Ishikawa (cell line): ENCODE data around the gene CCPG1.

ENCODE experiments used
- CEBPB ChIP-seq: IDR thresholded peaks from 2 replicates; pipeline ENCODE4 v1.6.1; 2012
- CREB1 ChIP-seq: IDR thresholded peaks from 2 replicates; pipeline ENCODE4 v1.6.1; 2012; ENCODE audit warnings: low read depth
- EGR1 ChIP-seq: IDR thresholded peaks from 2 replicates; pipeline ENCODE4 v1.6.1; 2012
- EP300 ChIP-seq: IDR thresholded peaks from 2 replicates; pipeline ENCODE4 v1.6.1; 2012; ENCODE audit warnings: borderline replicate concordance
- FOXM1 ChIP-seq: IDR thresholded peaks from 2 replicates; pipeline ENCODE4 v1.6.1; 2012; ENCODE audit warnings: low read depth, borderline replicate concordance
- NFIC ChIP-seq: IDR thresholded peaks from 2 replicates; pipeline ENCODE4 v1.6.1; 2012
- RAD21 ChIP-seq: IDR thresholded peaks from 2 replicates; pipeline ENCODE4 v1.6.1; 2012; ENCODE audit warnings: low read depth
- TAF1 ChIP-seq: IDR thresholded peaks from 2 replicates; pipeline ENCODE4 v1.6.1; 2012; ENCODE audit warnings: low read depth, mild to moderate bottlenecking
- TCF12 ChIP-seq: IDR thresholded peaks from 2 replicates; pipeline ENCODE4 v1.6.1; 2012; ENCODE audit warnings: low read depth
- TEAD4 ChIP-seq: IDR thresholded peaks from 2 replicates; pipeline ENCODE4 v1.6.1; 2012
- YY1 ChIP-seq: IDR thresholded peaks from 2 replicates; pipeline ENCODE4 v1.6.1; 2012; ENCODE audit warnings: low read depth
- ZBTB7A ChIP-seq: IDR thresholded peaks from 2 replicates; pipeline ENCODE4 v1.6.1; 2012; ENCODE audit warnings: low read depth
- TF ChIP-seq, protein P1 (sequence below): IDR thresholded peaks from 2 replicates; pipeline ENCODE4 v1.6.1; 2012
- TF ChIP-seq, protein P2 (sequence below): IDR thresholded peaks from 2 replicates; pipeline ENCODE4 v1.6.1; 2012; ENCODE audit warnings: low read depth, mild to moderate bottlenecking
- TF ChIP-seq, protein P3 (sequence below): IDR thresholded peaks from 2 replicates; pipeline ENCODE4 v1.6.1; 2012

The CCPG1 gene

DNA sequence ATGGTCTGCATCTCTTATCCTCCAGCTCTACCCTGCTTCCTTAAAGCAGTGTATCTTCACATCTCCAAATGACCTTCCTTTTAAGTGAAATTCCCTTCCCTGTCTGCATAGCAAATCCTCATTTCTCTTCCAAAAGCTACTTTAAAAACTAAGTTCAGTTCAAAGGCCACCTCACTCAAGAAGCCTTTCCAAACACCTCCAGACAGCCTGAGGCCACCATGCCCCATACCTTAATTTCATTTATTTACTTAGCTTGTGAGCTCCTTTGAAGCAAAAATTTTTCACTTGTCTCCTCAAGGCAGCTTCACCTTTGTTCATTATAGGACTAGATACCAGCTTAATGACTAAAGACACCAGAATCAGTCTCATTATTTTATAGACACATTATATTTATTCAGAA lies 49.7 kb downstream of the CCPG1 start:
- TF ChIP-seq NFIC: no peak
- TF ChIP-seq EGR1: no peak
- no peak for TF ChIP-seq TEAD4
- TF ChIP-seq TAF1: no peak
- TF ChIP-seq ZBTB7A: no peak
- TF ChIP-seq TCF12: no peak
- no peak for TF ChIP-seq RAD21

DNA sequence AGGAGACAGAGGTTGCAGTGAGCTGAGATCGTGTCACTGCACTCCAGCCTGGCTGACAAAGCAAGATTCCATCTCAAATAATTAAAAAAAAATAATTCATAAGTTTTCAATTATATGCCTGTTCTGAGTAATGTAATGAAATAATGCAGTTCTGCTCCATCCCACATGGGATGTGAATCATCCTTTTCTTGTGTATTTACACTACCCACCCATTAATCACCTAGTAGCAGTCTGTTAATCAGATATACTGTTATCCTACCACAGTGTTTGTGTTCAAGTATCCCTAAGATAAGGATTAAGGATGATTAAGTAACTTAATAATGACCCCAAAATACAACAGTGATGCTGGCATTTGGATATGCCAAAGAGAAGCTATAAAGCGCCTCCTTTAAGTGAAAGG lies 50.4 kb downstream of the CCPG1 start:
- TF ChIP-seq FOXM1 (no peak), TCF12 (no peak), CREB1 (no peak), ZBTB7A (no peak), YY1 (no peak), TEAD4 (no peak), NFIC (no peak), TAF1 (no peak), RAD21 (no peak), CEBPB (no peak), EGR1 (no peak), EP300 (no peak)
- TF ChIP-seq, protein P1, sequence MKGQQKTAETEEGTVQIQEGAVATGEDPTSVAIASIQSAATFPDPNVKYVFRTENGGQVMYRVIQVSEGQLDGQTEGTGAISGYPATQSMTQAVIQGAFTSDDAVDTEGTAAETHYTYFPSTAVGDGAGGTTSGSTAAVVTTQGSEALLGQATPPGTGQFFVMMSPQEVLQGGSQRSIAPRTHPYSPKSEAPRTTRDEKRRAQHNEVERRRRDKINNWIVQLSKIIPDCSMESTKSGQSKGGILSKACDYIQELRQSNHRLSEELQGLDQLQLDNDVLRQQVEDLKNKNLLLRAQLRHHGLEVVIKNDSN: no peak
- TF ChIP-seq, protein P2, sequence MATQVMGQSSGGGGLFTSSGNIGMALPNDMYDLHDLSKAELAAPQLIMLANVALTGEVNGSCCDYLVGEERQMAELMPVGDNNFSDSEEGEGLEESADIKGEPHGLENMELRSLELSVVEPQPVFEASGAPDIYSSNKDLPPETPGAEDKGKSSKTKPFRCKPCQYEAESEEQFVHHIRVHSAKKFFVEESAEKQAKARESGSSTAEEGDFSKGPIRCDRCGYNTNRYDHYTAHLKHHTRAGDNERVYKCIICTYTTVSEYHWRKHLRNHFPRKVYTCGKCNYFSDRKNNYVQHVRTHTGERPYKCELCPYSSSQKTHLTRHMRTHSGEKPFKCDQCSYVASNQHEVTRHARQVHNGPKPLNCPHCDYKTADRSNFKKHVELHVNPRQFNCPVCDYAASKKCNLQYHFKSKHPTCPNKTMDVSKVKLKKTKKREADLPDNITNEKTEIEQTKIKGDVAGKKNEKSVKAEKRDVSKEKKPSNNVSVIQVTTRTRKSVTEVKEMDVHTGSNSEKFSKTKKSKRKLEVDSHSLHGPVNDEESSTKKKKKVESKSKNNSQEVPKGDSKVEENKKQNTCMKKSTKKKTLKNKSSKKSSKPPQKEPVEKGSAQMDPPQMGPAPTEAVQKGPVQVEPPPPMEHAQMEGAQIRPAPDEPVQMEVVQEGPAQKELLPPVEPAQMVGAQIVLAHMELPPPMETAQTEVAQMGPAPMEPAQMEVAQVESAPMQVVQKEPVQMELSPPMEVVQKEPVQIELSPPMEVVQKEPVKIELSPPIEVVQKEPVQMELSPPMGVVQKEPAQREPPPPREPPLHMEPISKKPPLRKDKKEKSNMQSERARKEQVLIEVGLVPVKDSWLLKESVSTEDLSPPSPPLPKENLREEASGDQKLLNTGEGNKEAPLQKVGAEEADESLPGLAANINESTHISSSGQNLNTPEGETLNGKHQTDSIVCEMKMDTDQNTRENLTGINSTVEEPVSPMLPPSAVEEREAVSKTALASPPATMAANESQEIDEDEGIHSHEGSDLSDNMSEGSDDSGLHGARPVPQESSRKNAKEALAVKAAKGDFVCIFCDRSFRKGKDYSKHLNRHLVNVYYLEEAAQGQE: no peak
- TF ChIP-seq, protein P3, sequence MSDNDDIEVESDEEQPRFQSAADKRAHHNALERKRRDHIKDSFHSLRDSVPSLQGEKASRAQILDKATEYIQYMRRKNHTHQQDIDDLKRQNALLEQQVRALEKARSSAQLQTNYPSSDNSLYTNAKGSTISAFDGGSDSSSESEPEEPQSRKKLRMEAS: no peak

DNA sequence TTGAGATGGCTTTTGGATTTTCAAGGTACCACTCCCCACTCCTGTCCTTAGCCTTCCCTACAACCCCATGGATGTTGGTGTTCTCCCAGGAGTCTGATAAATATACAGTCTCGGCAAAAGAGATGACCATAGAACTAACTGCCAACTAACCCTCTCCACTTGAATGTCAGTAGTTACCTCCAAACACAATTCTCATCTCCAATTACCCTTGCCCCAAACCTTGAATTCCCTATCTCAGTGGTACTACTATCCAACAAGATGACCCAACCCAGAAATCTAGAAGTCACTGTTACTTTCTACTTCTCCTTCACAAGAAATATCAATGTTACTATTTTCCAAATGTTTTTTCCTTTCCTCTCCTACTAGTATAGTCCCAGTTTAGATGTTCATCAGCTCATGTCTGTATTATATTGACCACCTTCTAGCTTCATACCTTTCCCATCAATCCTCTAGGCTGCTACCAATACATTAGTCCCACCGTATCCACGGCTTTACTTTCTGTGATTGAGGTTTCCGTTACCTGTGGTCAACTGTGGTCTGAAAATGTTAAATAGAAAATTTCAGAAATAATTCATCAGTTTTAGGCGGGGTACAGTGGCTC lies 51.1 kb downstream of the CCPG1 start:
- no peak for TF ChIP-seq CREB1
- TF ChIP-seq YY1: no peak
- TF ChIP-seq, protein P2: no peak
- TF ChIP-seq EP300: no peak
- no peak for TF ChIP-seq EGR1
- TF ChIP-seq TCF12: no peak
- TF ChIP-seq, protein P3: no peak
- TF ChIP-seq TEAD4: no peak
- TF ChIP-seq FOXM1: no peak

DNA sequence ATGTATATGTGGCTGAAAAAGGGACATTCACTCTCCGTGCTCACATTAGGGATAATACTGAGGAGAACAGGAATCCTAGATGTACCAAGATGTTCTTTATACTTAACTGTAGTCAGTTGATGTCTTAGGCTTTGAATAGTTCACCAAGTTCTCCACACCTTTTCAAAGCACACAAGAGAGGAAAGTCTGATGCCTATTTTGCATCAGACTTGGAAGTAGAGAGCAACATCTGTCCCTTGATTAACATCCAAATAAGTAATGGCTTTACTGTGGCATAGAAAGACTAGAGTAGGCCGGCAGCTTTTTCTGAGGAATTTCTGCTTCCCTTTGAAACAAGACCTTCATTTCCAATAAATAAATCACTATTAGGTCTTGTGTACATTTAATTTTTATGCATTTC lies 55.1 kb downstream of the CCPG1 start:
- TF ChIP-seq, protein P1: no peak
- TF ChIP-seq TAF1 (no peak), EGR1 (no peak), TCF12 (no peak), NFIC (no peak), CEBPB (no peak), ZBTB7A (no peak), FOXM1 (no peak)
- TF ChIP-seq, protein P3: no peak
- TF ChIP-seq, protein P2: no peak

DNA sequence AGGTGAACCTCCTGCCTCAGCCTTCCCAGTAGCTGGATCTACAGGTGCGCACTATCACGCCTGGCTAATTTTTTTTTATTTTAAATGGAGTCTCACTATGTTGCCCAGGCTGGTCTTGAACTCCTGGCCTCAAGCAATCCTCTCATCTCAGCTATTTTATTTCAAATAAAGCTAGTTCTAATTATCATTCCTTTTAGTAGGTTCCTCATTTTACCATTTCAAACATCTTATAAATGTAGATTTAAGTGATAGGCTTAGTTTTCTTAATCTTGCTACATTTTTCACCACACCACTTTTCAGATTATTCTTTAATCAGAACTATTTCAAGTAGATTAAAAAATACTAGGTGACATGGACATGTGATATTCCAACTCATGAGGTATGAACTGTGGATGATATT lies 58.9 kb downstream of the CCPG1 start:
- TF ChIP-seq YY1: no peak
- TF ChIP-seq, protein P1: no peak
- TF ChIP-seq EP300: no peak
- no peak for TF ChIP-seq FOXM1
- TF ChIP-seq TCF12: no peak
- TF ChIP-seq, protein P2: no peak
- no peak for TF ChIP-seq RAD21
- no peak for TF ChIP-seq CREB1
- TF ChIP-seq NFIC: no peak
- TF ChIP-seq, protein P3: no peak
- TF ChIP-seq CEBPB: no peak
- no peak for TF ChIP-seq ZBTB7A
- no peak for TF ChIP-seq TEAD4
- no peak for TF ChIP-seq TAF1
